ENCODE data around the gene BST1. TPM values are rescaled to one million over a fixed set of nuclear protein-coding genes. Genes with fewer than 3 reads are reported as not detected.

Gene BST1
- total and polyA plus RNA-seq, 12 donors: 2.3 to 10.3 (median 4.0) TPM

GRCh38 chr4:15658136-15658770, 44.6 kb upstream of the BST1 start:
- TF ChIP-seq CTCF (IDR thresholded peaks at IDR 0.05) (no peak), POLR2A (IDR thresholded peaks at IDR 0.05) (no peak)
- H3K27me3 ChIP-seq: no peaks in the 10 kb centered on the region
- H3K27ac ChIP-seq: no peak overlapping the region
- 81 to 94% (median 83%) methylated on average over 4 of the region's 4 CpGs for WGBS, 4 donors
- intact Hi-C loops (cut with DNase I): loop anchor here in 1 of 2 donors (10.0 kb wide), 1 partner anchor 423 kb away; no protein-coding TSS in a partner anchor
- no peaks in the 10 kb centered on the region for H3K9me3 ChIP-seq (replicated peaks in 1 of 3)
- no peak for DNase-seq
- peaks cover 7 to 28% of the 10 kb centered on the region in 2 donors for H3K4me1 ChIP-seq (replicated peaks in 1 of 2)
- H3K36me3 ChIP-seq (replicated peaks in 1 of 2): no peaks in the 10 kb centered on the region
- H3K4me3 ChIP-seq: no peak overlapping the region

DNA sequence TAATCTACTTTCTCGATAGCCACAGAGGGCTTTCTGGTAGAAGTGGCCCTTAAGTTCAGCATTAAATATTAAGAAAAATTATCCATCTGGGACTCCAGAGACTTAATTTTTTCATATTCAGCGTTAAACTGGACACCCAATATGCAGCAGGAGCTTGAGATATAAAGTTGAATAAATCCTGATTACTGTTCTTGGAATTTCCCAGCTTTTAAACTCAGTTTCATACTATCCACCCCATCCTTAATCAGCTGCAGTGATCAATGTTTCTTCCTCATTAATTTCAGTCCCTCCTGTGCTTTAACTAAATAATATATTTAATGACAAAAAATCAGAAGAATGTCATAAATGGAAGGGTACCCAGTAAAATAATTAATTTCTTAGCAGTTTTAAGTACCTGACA, 44.1 kb upstream of the BST1 start:
- peaks cover 7 to 22% of the 10 kb centered on the region in 2 donors for H3K4me1 ChIP-seq (replicated peaks in 1 of 2)
- H3K9me3 ChIP-seq (replicated peaks in 1 of 3): no peaks in the 10 kb centered on the region
- intact Hi-C loops (cut with DNase I): loop anchor here in 1 of 2 donors (10.0 kb wide), 1 partner anchor 424 kb away; no protein-coding TSS in a partner anchor
- no peak for DNase-seq
- H3K36me3 ChIP-seq (replicated peaks in 1 of 2): no peaks in the 10 kb centered on the region
- TF ChIP-seq CTCF (IDR thresholded peaks at IDR 0.05): no peak
- no peak for TF ChIP-seq POLR2A (IDR thresholded peaks at IDR 0.05)
- no peaks in the 10 kb centered on the region for H3K27me3 ChIP-seq
- 95 to 100% (median 96%) methylated on average over 2 of the region's 2 CpGs for whole genome bisulfite sequencing, 4 donors
- no peak overlapping the region for H3K4me3 ChIP-seq
- peak overlapping the region in 1 of 5 donors; percentile 41 for H3K27ac ChIP-seq

DNA sequence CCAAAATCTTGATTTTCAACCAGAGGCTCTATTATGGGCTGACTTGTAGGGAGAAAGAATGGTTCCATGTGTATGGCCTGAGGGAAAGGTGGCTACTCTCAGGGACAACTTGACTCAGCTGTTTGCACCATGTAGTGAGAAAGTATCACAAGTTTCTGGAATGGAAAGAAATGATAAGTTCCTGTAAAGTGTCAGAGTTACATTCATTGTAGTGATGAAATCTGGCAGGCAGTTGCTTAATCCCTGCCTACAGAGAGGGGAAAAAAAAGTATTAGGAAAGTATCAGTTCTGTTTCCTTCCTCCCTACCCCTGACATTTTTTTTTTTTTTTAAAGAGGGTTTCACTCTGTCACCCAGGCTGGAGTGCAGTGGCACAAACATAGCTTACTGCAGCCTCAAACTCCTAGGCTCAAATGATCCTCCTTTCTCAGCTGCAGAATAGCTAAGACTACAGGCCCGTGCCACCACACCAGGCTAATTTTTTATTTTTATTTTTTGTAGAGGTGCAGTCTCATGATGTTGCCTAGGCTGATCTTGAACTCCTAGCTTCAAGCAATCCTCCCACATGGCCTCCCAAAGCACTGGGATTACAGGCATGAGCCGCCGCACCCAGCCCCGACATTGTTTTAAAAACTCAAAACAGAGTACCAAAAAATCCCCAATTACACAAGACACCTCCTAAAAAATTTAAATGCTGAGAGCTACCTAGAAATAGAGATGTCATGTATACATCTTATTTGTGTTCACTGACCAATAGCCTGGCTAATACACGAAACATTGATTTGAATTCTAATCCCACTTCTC, 42.9 kb upstream of the BST1 start:
- no peaks in the 10 kb centered on the region for H3K27me3 ChIP-seq
- no peaks in the 10 kb centered on the region for H3K9me3 ChIP-seq (replicated peaks in 1 of 3)
- 82 to 91% (median 89%) methylated on average over 5 of the region's 5 CpGs for WGBS, 4 donors
- intact Hi-C loops (cut with DNase I): loop anchor here in 1 of 2 donors (10.0 kb wide), 1 partner anchor 425 kb away; no protein-coding TSS in a partner anchor
- TF ChIP-seq POLR2A (IDR thresholded peaks at IDR 0.05) (no peak), CTCF (IDR thresholded peaks at IDR 0.05) (no peak)
- peaks cover 7 to 21% of the 10 kb centered on the region in 2 donors for H3K4me1 ChIP-seq (replicated peaks in 1 of 2)
- no peaks in the 10 kb centered on the region for H3K36me3 ChIP-seq (replicated peaks in 1 of 2)
- no peak overlapping the region for H3K4me3 ChIP-seq
- H3K27ac ChIP-seq: peak overlapping the region in 2 of 5 donors; percentile 54 to 59
- DNase-seq: peak in 4 of 7 donors; percentile 25 to 58 (median 45)

- no peaks in the 10 kb centered on the region for H3K36me3 ChIP-seq (replicated peaks in 1 of 2)
- intact Hi-C loops (cut with DNase I): no loop called here
- no peaks in the 10 kb centered on the region for H3K9me3 ChIP-seq (replicated peaks in 1 of 3)
- H3K27ac ChIP-seq: peak overlapping the region in 2 of 5 donors; percentile 30 to 41
- no peak overlapping the region for H3K4me3 ChIP-seq
- no peak for DNase-seq
- TF ChIP-seq POLR2A (IDR thresholded peaks at IDR 0.05) (no peak), CTCF (IDR thresholded peaks at IDR 0.05) (no peak)
- 76 to 83% (median 82%) methylated on average over 3 of the region's 3 CpGs for WGBS, 4 donors
- H3K4me1 ChIP-seq (replicated peaks in 1 of 2): peaks cover 0 to 7% of the 10 kb centered on the region in 2 donors
- H3K27me3 ChIP-seq: no peaks in the 10 kb centered on the region
Observed at GRCh38 chr4:15665753-15666365, 37.0 kb upstream of the BST1 start.

Measured in adrenal gland (tissue), 12 donors.